Measurements from ENCODE around the gene RSF1.

The RSF1 gene

DNA sequence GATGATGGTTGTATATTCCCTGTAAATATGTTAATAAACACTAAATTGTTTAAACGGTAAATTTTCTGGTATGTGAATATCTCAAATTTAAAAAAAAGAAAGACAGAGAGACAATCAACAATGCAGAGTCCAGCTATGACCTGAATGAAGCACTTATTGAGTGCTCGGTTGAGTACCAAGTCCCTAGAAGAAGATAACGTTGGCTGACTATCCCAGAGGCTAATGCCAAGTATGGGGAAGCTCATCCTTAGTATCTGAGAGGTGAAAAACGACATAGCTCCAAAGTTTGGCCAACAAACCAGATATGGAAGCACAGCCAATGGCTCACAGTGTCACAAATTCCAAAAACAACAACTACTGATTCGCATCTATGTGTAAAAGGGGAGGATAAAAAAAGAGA, 71.3 kb downstream of the RSF1 start:
- DNase-seq = no peak

GRCh38 chr11:77748266-77748665, 72.3 kb downstream of the RSF1 start:
- DNase-seq = no peak

- DNase-seq = no peak
Measured at GRCh38 chr11:77747381-77747969, 73.0 kb downstream of the RSF1 start.

DNA sequence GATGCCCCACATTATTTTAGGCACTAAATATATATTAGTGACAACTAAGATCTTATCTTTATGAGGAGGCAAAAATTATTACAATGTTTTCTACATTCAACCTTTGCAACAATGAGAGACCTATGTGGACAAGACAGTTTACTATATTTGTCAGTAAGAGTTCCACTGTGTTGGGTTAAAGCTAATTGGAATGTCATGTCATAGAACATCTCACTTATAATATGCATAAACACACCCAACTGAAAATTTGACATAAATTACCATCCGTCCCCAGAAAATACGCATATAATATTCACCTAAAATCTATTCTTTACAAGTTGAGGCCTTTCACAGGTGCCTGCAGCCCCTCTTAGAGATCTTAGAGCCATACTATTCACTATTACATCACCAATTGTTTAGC, 84.0 kb downstream of the RSF1 start:
- no peak for DNase-seq

GRCh38 chr11:77734890-77735289, 85.6 kb downstream of the RSF1 start:
- DNase-seq = no peak

GRCh38 chr11:77732143-77732542, 88.4 kb downstream of the RSF1 start:
- no peak for DNase-seq

DNA sequence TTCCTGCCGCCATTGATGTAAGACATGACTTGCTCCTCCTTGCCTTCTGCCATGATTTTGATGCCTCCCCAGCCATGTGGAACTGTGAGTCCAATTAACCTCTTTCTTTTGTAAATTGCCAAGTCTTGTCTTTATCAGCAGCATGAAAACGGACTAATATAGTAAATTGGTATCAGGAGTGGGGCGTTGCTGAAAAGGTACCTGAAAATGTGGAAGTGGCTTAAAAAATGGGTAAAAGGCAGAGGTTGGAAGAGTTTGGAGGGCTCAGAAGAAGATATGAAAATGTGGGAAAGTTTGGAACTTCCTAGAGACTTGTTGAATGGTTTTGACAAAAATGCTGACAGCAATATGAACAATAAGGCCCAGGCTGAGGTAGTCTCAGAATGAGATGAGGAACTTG, 89.7 kb downstream of the RSF1 start:
- no peak for DNase-seq

- DNase-seq = no peak
Measured at GRCh38 chr11:77729063-77729462, 91.5 kb downstream of the RSF1 start.

DNA sequence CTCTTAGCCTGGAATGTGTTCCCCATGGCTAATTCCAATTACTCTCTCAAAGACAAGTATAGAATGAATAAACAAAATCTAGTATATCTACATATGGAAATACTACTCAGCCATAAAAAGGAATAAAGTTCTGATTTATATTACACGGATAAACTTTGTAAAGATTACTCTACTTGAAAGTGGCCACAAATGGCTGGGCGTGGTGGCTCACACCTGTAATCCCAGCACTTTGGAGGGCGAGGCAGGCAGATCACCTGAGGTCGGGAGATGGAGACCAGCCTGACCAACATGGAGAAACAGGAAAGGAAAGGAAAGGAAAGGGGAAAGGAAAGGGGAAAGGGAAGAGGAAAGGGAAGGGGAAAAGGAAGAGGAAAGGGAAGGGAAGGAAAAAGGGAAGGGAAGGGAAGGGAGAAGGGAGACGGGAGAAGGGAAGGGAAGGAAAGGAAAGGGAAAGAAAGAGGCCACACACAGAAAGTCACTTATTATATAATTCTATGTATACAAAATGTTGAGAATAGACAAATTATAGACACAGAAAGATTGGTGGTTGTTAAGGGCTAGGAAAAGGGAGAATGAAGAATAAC, 92.2 kb downstream of the RSF1 start:
- no peak for DNase-seq

DNA sequence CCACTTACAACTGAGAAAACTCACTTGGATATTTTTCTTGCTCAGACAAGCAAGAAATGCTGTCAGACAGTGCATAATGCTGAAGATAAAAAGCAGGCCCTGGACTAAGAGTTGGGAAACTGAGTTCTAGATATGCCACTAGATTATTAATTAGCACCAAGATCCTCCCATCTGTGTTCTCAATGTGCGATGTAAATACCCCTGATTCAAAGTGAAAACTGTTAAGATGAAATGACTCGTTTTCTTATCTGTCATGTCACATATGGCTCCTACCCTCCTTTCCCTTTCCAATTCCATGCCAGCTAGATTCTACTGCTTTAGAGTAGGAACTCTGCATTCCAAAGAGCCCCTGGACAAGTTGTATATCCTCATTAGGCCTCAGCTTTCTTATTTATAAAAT, 94.0 kb downstream of the RSF1 start:
- DNase-seq = no peak

GRCh38 chr11:77725433-77725832, 95.1 kb downstream of the RSF1 start:
- no peak for DNase-seq

DNA sequence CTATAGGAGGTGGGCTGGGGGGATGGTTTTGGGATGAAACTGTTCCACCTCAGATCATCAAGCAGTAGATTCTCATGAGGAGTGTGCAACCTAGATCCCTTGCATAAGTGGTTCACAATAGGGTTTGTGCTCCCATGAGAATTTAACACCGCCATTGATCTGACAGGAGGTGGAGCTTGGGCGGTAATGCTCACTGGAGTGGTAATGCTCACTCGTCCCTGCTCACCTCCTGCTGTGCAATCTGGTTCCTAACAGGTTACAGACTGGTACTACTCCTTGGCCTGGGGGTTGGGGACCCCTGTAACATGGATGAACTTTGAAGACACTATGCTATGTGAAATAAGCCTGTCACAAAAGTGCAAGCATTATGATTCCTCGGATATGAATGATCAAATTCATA, 95.9 kb downstream of the RSF1 start:
- DNase-seq = no peak

- DNase-seq = no peak
Measured at GRCh38 chr11:77723024-77723423, 97.5 kb downstream of the RSF1 start.

- DNase-seq = no peak
Measured at GRCh38 chr11:77710358-77710757, 110.2 kb downstream of the RSF1 start.

DNA sequence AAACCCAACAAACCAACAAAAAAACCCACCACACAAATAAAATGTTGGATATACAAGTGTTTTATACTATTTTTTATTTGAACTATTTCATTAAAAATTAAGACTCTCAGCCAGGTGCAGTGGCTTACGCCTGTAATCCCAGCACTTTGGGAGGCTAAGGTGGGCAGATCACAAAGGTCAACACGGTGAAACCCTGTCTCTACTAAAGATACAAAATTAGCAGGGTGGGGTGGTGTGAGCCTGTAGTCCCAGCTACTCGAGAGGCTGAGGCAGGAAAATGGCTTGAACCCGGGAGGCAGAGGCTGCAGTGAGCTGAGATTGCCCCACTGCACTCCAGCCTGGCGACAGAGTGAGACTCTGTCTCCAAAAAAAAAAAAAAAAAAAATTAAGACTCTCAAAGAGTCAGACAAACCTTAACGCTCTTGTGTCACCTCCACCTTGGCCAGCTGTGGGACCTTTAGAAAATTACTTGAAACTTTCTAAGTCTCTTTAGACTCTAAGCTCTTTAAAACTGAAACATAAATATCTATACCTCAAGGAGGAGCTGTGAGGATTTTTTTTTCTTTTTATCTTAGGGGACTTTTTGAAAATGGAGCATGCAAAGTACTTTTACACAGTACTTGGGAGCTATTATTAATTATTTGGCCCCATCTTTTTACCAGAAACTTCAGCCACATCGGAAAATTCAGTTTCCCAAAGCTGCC, 114.5 kb downstream of the RSF1 start:
- DNase-seq = no peak

DNA sequence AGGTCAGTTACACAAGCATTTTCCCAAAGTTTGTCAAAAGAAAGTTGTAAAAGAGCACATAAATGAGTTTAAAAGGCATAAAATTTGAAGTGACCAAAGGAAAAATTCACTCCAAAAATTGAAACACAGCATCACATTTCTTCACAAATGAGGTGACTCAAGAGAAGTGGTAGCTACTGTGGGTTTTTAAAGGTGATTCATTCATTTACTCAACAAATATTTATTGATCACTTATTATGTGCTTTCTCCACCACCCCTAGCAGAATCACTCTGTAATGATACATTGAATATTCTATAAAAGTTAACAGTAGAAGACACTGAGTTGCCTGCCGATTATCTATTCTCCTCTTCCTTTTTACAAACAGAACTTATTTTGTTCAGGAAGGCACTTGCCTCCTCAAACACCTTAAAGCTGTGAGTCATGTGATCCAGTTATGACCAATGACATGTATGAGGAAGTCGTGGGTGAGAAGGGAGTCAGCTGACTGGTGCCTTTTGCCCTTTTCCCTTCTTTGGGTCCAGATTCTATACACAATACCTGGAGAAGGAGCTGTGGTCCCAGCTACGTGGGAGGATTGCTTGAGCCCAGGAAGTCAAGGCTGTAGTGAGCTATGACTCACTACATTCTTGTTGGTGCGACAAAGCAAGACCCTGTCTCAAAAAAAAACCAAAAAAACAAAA, 115.2 kb downstream of the RSF1 start:
- DNase-seq = no peak

GRCh38 chr11:77704029-77704428, 116.5 kb downstream of the RSF1 start:
- no peak for DNase-seq

DNA sequence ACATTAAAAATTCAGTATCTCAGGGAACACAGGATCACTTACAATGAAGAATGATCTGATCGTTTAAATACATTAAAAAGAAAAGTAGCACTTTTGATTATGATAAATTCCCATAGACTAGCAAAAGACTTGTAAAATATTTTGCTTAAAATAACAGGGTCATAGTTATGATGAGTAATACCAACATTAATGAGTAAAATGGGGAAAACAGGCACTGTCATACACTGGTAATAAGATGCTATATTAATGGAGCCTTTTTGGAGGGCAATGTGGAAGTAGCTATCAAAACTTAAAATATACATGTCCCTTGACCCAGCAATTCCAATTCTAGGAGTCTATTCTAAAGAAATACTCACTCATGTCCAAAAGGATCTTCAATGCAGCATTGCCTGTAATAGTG, 121.1 kb downstream of the RSF1 start:
- DNase-seq = no peak

DNA sequence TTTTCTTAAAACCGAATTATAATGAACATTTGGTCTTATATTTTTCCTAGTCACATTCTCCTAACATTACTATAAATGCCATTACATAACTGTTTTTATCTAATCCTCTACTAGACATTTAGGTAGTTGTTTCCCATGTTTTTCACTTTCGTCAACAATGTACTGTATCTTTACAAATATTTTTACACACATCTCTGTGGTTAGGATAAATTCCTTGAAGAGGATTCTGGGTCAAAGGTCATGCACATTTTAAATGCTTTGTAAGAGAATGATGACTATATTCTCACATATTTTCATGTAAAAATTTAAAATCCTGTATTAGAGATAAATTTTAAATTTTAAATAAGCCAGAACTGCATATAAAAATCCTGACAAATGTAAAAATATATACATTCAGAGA, 121.6 kb downstream of the RSF1 start:
- no peak for DNase-seq

DNA sequence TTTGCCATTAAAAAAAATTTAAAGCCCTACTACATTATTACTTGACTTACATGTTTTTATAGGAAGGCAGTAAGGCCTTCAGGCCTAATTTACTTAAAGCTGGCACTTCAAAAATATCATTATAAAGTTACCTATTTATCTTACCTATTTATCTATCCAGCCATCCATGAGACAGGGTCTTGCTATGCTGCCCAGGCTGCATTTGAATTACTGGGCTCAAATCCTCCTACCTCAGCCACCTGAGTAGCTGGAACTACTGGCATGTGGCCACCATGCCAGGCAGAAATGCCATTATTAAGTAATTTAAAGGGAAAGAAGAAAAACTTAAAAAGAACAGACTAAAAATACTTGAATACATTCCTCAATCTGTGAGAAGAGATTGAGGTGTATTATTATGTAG, 122.7 kb downstream of the RSF1 start:
- no peak for DNase-seq

DNA sequence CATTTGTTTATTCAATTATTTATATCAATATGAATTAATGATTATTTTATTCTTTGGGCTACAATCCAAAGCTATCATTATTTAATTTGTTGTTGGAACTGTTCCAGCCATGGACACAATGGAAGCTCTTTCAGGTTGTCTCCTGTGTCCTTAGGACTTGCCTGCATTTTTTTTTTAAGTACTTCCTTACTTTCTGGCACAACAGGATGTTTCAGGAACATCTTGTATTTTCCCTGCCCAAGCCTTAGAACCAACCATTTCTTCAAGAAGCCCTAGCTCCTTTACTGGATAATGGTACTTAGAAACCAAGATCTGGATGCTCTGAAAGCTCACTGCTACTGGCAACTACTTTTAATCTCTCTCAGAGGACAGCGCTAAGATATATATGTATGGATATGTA, 125.1 kb downstream of the RSF1 start:
- no peak for DNase-seq

DNA sequence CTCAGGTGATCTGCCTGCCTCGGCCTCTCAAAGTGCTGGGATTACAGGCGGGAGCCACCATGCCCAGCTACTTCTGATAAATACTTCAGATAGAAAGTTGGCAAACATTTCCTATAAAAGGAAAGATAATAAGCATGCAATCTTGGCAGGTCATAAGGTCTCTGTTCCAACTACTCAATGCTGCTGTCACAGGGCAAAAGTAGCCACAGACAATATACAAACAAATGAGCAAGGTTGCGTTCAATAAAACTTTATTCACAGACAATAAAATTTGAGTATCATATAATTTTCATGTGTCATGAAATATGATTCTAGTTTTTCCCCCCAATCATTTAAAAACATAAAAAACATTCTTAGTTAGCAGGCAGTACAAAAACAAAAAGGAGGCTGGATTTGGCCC, 129.9 kb downstream of the RSF1 start:
- DNase-seq = no peak

DNA sequence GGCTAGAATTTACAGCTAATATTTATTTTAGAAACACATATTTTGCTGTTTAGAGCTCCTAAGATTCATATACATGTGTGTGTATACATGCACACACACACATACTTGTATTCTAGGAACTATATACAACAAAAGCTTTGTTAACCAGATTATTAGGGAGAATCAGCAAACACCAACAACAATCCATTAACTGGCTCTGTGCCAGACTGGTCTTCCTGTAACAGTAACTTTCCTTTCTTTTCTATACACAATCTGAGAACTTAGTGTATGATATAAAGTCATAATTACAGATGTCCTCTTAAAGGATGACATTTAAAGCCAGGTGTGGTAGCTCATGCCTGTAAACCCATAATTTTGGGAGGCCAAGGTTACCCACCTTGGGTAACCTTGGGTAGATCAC, 133.4 kb downstream of the RSF1 start:
- DNase-seq = no peak

- no peak for DNase-seq
Measured at GRCh38 chr11:77677138-77677537, 143.4 kb downstream of the RSF1 start.

Measured in NCI-H1092 (cell line).